Measurements from ENCODE around the gene GMPR. TPM values are rescaled to one million over a fixed set of nuclear protein-coding genes. Genes with fewer than 3 reads are reported as not detected.

The GMPR gene
- total RNA-seq, 1 donor: 4.7 TPM

GRCh38 chr6:16200321-16200883 lies 38.0 kb upstream of the GMPR start:
- peak; percentile 19 for DNase-seq (ENCODE audit: low read depth)
- no peak for TF ChIP-seq CTCF (IDR thresholded peaks at IDR 0.05; ENCODE audit: insufficient read depth, low read depth, low read length)
- peak overlapping the region; percentile 27 for H3K4me3 ChIP-seq (ENCODE audit: low read depth, low read length)

DNA sequence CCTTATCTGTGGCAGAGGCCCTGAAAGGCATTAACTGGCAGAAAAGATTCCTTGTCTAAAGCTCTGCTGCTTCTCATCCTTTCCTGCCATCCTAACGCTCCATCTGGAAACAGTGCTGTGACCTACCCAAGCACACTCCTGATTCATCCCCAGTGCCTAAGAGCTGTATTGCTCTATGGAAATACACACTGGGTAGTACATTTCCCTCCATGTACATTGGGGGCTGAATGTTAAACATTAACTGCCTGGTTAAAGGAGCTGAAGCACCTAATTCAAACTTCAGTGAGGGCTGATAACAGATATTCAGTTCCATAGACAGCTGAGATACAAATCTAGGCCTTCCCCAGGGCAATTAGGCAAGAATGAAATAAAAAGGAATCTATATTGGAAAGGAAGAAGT lies 36.7 kb upstream of the GMPR start:
- H3K4me3 ChIP-seq (ENCODE audit: low read depth, low read length): no peak overlapping the region
- DNase-seq (ENCODE audit: low read depth): no peak
- TF ChIP-seq CTCF (IDR thresholded peaks at IDR 0.05; ENCODE audit: insufficient read depth, low read depth, low read length): no peak

DNA sequence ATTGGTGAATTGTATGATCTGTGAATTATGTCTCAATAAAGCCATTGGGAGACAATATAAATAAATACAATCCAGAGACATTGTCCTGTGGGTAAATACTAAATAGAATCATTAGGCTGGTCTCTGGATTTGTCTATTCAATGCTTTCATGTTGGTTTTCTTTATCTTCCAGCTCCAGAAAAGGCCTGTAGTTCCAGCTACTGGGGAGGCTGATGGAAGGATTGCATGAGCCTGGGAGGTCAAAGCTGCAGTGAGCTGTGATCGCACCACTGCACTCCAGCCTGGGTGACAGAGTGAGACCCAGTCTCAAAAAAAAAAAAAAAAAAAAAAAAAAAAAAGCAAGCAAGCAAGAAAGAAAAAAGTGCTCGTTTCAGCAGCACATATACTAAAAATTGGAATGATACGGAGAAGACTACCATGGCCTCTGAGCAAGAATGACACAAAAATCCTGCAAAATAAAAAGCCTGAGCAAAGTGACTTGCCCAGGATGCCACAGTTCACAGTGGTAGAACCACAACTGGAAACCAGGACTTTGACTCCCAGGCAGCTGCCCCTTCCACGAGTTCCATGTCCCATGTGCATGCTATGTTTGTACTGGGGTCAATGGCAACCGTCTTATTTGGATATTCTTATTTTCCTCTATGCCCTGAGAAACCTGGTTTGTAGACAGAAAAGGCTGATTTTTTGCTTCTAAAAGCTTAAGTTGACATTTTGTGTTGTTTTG lies 33.6 kb upstream of the GMPR start:
- DNase-seq (ENCODE audit: low read depth): no peak
- no peak for TF ChIP-seq CTCF (IDR thresholded peaks at IDR 0.05; ENCODE audit: insufficient read depth, low read depth, low read length)
- H3K4me3 ChIP-seq (ENCODE audit: low read depth, low read length): no peak overlapping the region

- no peak overlapping the region for H3K4me3 ChIP-seq (ENCODE audit: low read depth, low read length)
- DNase-seq (ENCODE audit: low read depth): peak; percentile 98
- no peak for TF ChIP-seq CTCF (IDR thresholded peaks at IDR 0.05; ENCODE audit: insufficient read depth, low read depth, low read length)
Observed at GRCh38 chr6:16205377-16206144, 32.8 kb upstream of the GMPR start.

GRCh38 chr6:16206595-16207037 lies 31.8 kb upstream of the GMPR start:
- TF ChIP-seq CTCF (IDR thresholded peaks at IDR 0.05; ENCODE audit: insufficient read depth, low read depth, low read length): peak; percentile 97

DNA sequence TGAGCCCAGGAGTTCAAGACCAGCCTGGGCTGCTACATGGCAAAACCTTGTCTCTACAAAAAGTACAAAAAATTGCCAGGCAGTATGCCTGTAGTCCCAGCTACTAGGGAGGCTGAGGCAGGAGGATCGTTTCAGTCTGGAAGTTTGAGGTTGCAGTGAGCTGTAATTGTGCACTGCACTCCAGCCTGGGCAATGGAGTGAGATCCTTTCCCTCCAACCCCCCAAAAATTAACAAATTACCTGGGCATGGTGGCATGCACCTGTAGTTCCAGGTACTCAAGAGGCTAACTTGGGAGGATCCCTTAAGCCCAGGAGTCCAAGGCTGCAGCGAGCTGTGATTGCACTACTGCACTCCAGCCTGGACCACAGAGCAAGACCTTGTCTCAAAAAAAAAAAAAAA lies 29.4 kb upstream of the GMPR start:
- H3K4me3 ChIP-seq (ENCODE audit: low read depth, low read length): no peak overlapping the region
- no peak for DNase-seq (ENCODE audit: low read depth)
- no peak for TF ChIP-seq CTCF (IDR thresholded peaks at IDR 0.05; ENCODE audit: insufficient read depth, low read depth, low read length)

More at GRCh38 chr6:16206595-16207037, 31.8 kb upstream of the GMPR start:
- peak; percentile 81 for DNase-seq (ENCODE audit: low read depth)
- H3K4me3 ChIP-seq (ENCODE audit: low read depth, low read length): no peak overlapping the region
